NCI-H1930 (cell line): ENCODE measurements around the gene USP25.
"Not testable (repeated sequence)": the region's sequence is repeated elsewhere in the genome, so short reads cannot be mapped to it uniquely, and the experiment has no call there.

Experiments used
- DNase-seq, 2 experiments: peaks; one replicate each; lab custom pipeline; 2025; lab: John Stamatoyannopoulos, UW

USP25 gene

GRCh38 chr21:15731243-15731613, 1.4 kb downstream of the USP25 start:
- no peak for DNase-seq

DNA sequence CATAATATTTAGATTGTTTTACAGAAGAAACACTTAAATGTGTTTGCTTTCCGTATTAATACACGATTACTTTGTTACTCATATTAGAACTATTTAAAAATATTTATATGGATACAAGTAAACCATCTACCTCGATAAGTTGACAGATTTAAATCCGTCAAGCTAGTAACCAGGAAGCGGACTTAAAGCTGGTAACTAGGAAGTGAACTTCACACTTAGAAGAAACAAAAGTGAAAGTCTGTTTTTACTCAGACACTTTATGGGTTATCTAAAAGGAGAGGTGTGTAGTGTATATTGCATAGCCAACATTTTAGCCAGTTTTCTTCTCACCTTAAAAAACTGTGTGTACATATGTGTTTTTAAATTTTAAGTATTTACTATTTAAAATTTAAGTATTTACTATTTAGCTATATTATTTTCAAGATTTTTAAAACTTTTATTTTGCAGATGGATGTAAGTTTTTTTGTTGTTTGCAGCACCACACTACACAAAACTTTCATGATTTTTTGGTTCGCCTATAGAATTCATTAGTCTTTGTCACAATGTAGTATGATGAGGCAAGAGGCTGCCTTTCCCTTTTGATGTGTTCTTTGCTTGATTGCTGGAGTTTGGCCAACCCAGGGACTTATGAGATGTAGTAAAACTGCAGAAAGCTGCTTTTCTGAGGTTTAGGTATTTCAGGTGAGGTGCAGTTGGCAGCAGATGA, 2.7 kb downstream of the USP25 start:
- DNase-seq: no peak

- no peak for DNase-seq
These were observed 3.2 kb downstream of the USP25 start for GRCh38 chr21:15732996-15733329.

DNA sequence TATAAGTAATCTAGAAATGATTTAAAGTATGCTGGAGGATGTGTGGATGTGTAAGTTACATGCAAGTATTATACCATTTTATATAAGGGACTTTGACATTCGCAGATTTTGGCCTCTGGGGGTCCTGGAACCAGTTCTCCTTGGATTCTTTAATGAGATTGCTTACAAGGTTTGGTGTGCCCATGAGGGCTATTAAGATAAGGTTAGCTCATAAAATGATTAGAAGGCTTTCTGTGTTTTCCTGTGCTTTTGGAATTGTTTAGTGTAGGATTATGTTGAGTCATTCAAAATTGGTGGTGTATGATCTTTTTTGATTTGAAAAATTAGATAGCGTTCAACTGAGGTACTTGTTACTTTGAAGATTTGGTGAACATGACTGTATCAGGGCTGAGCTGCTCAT, 5.6 kb downstream of the USP25 start:
- no peak for DNase-seq

- DNase-seq: not testable (repeated sequence)
These were observed 6.1 kb downstream of the USP25 start for GRCh38 chr21:15735931-15736330.

GRCh38 chr21:15738779-15739178, 9.0 kb downstream of the USP25 start:
- not testable (repeated sequence) for DNase-seq

- no peak for DNase-seq
These were observed 10.6 kb downstream of the USP25 start for GRCh38 chr21:15740383-15740782.

GRCh38 chr21:15741510-15741909, 11.7 kb downstream of the USP25 start:
- DNase-seq: no peak

DNA sequence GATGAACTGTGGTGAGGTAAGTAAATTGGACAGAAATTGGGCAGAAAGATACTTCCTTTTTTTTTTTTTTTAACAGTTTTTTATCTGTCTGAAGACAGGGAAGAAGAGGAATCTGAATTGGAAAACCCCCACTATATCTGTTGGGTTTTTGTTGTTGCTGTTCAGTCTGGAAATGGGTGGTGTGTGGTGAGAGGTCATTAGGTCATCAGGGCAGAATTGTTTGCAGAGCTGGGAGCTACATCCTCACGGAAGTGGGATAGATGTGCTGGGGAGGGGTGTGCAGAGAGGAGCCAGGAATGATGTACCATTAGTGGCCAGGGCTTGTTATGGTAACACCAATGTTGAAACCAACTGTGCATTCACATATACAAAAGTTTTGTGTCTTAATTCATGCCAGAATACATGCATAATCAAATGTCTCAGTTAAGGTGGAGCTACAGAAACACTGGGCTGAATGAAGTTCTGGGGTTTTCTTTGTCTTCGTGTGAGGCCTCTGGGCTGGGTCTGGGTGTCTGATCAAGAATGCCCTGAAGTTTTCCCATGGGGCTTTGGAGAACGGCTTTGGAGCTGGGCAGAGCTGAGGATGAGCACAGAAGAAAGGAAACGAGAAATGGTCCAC, 12.4 kb downstream of the USP25 start:
- DNase-seq: no peak

DNA sequence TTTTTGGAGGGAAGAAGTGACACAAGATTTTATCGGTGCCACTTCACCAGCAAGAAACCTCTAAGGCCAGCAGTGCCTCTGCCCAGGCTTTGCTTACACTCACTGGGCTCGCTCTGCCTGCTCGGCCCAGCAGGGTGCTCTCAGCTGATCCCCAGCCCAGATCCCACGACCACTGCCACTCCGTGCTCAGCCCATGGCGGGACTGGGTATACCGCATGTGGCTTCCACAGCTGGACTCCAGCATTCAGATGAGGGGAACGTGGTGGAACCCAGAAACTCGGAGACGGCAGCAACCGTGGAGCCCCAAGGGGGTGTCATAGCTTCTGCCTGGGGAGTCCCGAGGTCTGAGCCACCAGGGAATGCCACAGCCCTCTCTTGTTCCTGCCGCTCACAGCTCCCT, 12.9 kb downstream of the USP25 start:
- DNase-seq: no peak

DNA sequence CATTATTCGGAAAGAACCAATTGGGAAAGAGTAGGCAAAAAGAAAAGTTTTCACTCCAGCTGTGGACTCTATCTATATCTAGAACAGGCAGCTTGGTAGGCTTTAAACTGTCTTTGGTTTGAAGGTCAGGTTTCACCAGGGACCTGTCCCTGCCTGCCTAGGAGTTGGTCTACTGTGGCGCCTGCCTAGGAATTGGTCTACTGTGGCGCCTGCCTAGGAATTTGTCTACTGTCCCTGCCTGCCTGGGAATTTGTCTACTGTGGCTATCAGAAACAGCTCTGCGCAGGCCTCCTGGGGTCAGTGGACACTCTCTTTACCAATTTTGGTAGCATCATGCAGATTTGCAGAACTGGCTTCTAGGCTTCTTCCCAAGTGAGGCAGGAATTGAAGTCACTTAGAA, 13.8 kb downstream of the USP25 start:
- DNase-seq: no peak

GRCh38 chr21:15744926-15745325, 15.1 kb downstream of the USP25 start:
- DNase-seq: no peak

DNA sequence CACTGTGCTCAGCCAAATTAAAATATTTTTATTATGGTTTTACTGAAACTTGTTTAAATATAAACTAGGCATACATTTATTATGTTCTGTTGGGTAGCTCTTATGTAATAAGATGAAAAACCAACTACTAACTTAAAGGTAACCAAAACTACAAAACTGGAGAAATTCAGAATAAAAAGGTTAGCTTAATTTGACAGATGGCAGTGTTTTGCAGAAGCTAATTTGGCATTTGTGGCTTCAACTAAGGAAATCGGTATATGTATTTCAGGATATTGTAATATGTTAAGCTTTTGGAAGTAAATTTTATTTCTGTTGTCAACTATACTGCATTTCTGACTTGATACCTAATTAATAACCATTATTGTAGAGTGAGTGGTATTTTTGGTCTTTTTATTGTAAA, 18.8 kb downstream of the USP25 start:
- no peak for DNase-seq

GRCh38 chr21:15749082-15749860, 19.5 kb downstream of the USP25 start:
- DNase-seq: no peak

DNA sequence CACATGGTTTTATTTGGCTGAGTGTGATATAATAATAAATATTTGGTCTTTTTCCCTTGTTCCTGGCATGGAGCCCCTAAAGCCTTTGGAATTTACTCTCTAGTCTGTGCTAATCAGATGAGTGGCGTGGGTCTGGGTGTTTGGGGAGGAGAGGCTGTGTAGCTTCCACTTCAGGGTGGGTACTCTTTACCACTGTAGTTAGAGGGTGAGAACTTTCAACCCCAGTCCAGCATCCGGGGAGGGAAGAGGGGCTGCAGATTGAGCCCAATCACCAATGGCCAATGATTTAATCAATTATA, 20.0 kb downstream of the USP25 start:
- DNase-seq: no peak

DNA sequence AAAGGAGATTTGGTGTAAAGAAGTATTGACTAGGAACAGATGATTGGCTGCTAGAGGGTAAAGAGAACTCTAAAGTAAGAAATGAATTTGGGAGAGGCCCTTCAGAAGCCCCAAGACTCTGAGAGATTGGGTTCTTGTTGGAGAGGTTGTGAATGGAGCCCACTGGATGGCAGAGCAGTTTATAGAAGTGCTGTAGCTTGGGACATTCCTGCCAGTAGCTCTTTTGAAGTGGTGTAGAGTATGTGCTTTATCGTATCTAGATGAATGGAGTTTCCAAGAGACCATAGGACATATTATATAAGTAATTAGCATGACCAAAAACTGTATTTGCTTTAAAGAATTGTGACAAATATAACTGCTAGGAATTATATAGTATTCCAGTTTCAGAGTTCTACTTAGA, 21.3 kb downstream of the USP25 start:
- no peak for DNase-seq

DNA sequence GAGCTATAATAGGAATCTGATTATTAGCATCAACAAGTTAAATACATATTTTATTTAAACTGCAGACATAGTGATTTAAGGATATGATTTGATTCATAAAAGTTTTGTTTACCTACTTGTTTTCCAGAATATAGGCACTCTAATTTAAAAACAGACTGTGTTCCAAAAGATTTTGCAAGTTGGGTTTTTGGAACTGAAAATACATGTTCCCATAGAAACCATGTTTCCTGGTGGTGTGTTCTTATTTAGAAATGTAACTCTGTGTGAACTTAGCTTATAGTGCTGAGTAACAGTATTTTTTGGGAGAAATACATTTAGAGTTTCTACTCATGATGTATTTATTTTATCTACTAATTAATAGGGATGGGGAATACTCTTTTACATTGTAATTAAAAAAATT, 21.8 kb downstream of the USP25 start:
- no peak for DNase-seq

DNA sequence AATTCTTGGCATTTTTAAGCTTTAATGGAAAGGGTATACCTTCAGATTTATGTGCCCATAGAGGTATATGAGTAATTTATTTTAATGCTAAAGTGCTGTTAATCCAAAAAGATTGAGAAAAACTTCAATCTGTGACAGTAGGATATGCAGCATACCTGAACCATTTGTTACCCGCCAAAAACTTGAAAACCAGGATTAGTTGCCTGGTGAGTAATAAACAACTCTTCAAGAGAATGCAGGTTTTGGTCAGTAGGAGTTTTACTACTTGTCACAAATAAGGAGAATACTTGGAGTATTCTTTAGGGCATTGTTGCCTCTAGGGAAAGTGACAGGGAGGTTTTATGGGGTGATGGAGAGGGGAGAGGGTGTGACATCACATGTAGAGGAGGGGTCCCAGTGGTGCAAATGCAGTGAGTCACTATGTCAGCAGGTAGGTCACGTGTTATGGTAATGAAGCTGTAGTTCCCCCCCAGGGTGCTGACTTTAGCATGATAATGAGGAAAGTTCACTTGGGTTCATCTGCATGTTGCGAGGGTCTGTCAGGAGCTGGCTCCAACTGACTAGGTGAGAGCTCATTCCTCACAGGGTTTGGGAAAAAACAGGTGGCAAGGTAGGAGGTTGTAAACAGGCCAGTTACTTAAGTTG, 23.1 kb downstream of the USP25 start:
- DNase-seq: no peak

DNA sequence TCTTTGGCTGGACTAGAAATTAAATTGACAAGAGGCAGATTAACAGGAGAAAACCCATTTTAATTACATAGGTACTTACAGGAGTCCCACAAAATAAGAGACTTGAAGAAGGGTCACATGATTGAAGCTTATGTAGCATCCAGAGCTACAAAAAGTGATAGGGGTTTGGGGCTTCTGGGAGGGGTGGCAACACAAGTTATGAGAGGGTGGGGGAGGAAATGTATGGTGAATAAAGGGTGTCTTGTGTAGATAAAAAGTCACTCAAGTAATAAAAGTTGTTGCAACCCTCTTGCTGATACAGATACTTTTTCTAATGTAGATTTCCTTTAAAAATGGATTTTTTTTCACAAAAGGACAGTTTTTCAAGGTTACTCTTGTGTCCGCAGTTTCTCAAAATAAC, 24.0 kb downstream of the USP25 start:
- no peak for DNase-seq

- no peak for DNase-seq
These were observed 24.9 kb downstream of the USP25 start for GRCh38 chr21:15754640-15755039.

DNA sequence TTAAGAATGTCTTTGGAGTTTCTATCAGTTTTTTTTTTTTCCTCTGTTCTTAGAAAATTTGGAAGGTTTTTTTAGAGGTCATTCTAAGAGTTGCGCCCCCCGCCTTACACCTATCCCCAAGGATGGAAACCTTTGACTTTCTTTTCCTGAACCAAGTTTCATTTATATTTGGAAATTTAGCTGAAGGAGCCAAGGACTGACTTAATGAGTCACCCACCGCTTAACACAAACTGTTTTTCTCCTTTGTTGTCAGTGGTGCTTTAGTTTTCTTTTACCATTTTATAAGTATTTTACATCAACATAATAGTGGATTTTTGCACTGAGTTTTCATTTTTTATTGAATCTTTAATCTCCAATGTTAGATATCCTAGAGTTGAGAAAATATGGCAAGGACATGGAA, 25.3 kb downstream of the USP25 start:
- DNase-seq: no peak

- no peak for DNase-seq
These were observed 29.7 kb downstream of the USP25 start for GRCh38 chr21:15759469-15759868.

DNA sequence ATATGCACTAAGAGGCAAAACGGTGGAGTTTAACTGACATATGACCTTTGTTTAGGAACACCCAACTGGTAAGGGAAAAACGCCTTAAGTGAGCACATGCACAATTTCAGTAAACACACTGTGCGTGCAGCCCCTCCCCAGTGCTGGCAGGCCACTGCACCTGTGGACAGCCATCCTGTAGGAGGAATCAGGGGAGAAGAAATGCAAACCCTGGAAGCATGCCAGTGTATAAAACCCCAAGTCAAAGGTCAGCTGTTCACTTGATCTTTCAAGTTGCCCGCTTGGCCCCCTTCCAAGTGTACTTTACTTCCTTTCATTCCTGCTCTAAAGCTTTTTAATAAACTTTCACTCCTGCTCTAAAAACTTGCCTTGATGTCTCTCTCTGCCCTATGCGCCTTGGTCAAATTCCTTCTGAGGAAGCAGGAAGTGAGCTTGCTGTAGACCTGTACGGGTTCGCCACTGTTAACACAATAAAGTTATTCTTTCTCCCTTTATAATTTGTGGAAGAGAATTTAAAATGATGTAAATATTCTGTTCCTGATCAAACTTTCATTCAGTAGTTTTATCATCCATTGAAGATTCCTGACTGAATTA, 31.8 kb downstream of the USP25 start:
- no peak for DNase-seq
